AG09309 (cell line): Measurements from ENCODE around the gene RBM8A.

Experiments used
- DNase-seq: peaks from one replicate; pipeline ENCODE4 v3.0.0-alpha.2; 2010; ENCODE audit warnings: low read depth
- H3K4me3 ChIP-seq: 2 replicates; pipeline ENCODE4 v1.5.1; 2011; ENCODE audit warnings: mild to moderate bottlenecking, low read depth, low read length, moderate library complexity; ENCODE audit not compliant: control insufficient read depth
- CTCF ChIP-seq: IDR thresholded peaks from 2 replicates; pipeline ENCODE4 v1.5.1; 2011; ENCODE audit warnings: mild to moderate bottlenecking, low read depth, low read length, inconsistent platforms; ENCODE audit not compliant: insufficient read depth, control insufficient read depth; ENCODE audit errors: missing control alignments

Gene RBM8A

GRCh38 chr1:145906954-145907753 lies 20.1 kb downstream of the RBM8A start:
- no peak for TF ChIP-seq CTCF
- no peak overlapping the region for H3K4me3 ChIP-seq
- DNase-seq = no peak

GRCh38 chr1:145901312-145902021 lies 25.8 kb downstream of the RBM8A start:
- no peak for TF ChIP-seq CTCF
- no peak overlapping the region for H3K4me3 ChIP-seq
- DNase-seq = no peak

DNA sequence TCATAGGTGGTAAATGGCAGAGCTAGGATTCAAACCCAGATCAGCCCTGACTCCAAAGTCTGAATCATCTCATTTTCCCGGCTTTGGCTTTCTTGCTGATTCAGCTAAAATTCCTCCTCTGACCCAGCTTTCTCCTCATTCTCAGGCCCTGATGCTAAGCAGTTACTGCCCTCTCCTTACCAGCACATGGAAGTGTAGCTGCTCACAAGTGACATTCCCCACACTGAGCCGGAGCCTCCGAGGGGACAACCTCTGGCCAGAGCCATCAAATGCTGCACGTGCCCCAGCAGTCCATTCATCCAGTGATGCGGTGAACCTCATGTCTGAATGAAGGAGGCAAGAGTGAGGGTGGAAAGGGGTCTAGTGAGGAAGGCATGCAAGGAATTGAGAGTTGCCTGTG lies 28.5 kb downstream of the RBM8A start:
- DNase-seq = no peak
- TF ChIP-seq CTCF = no peak
- H3K4me3 ChIP-seq = no peak overlapping the region

DNA sequence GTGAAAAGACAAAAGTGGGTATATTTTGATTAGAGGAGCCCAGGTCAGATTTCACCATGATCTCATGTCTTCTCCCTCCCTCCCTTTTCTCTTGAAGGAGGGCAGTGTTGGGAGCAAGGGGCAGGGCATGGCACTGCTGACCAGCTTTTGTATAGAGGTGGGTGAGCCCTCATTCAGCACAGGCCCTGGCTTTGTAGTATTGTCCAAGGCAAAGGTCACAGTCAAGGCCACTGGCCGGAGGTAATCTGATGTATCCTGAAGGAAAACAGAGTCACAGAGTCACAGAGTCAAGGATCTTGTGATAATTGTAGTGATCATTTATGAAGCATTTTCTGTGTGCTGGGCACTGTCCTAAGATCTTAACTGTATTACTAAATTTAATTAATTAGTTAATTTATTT lies 29.3 kb downstream of the RBM8A start:
- no peak overlapping the region for H3K4me3 ChIP-seq
- DNase-seq = no peak
- no peak for TF ChIP-seq CTCF

- no peak overlapping the region for H3K4me3 ChIP-seq
- TF ChIP-seq CTCF = no peak
- no peak for DNase-seq
Measured at GRCh38 chr1:145895471-145895870, 31.8 kb downstream of the RBM8A start.

DNA sequence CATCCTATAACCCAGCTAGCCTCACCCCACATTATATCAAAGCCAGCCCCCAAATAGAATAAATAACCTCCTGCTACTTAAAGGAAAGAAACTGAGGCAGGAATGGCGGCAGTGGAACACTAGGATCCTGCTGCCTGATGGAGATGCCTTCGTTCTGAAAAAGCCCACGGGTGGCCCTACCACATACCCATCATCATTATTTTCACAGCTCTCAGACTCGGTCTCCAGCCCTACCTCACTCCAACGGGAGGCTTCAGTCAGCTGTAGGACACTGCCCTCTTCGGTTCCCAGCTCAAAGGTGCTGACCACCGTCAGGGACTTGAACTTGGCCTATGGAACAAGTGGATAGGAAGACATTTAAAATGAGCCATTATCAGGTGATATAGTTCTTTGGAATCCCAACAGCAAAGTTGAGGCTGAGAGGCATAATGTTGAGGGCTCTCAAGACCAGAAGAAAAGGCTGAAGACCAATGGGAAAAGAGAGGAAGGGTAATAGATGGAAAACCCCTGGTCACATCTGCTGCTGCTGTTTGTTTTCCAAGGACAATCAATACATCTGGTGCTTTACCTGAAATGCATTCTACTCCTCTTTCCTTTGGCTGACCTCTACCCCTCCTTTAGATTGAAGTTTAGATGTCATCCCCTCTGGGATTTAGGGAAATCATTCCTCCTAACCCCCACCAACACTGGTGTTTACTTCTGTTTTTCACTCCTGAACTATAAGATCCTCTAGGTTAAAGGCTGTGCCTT lies 33.8 kb downstream of the RBM8A start:
- no peak for DNase-seq

More for the DNA sequence above, 33.8 kb downstream of the RBM8A start:
- TF ChIP-seq CTCF = no peak
- no peak overlapping the region for H3K4me3 ChIP-seq
